NT2/D1 (cell line): ENCODE results near the gene AFDN.

Experiments
- YY1 ChIP-seq: IDR thresholded peaks from 2 replicates; pipeline ENCODE4 v1.6.1; 2011; ENCODE audit not compliant: insufficient read length, insufficient read depth
- ZNF274 ChIP-seq: IDR thresholded peaks from 2 replicates; pipeline ENCODE4 v1.6.1; 2011; ENCODE audit warnings: mild to moderate bottlenecking, low read depth, low read length

- TF ChIP-seq YY1 (no peak), ZNF274 (no peak)
These were observed 139.2 kb downstream of the AFDN start for GRCh38 chr6:167965592-167966539.
